HG02943 (cell line): Measurements from ENCODE around the gene SH3BP5.

ENCODE experiments used
- ATAC-seq: cut with Tn5 transposase; IDR thresholded peaks from one replicate; pipeline ENCODE4 v1.9.1; 2021; ENCODE audit warnings: mild to moderate bottlenecking, low read depth, moderate library complexity; ENCODE audit not compliant: unreplicated experiment

Gene SH3BP5

GRCh38 chr3:15348246-15348645 lies 15.9 kb upstream of the SH3BP5 start:
- ATAC-seq, result no peak

- no peak for ATAC-seq
Measured at GRCh38 chr3:15347737-15348110, 15.3 kb upstream of the SH3BP5 start.

GRCh38 chr3:15347063-15347736 lies 14.8 kb upstream of the SH3BP5 start:
- no peak for ATAC-seq

GRCh38 chr3:15346516-15346915 lies 14.1 kb upstream of the SH3BP5 start:
- no peak for ATAC-seq

- ATAC-seq, result peak; percentile 93
Measured at GRCh38 chr3:15345608-15346137, 13.3 kb upstream of the SH3BP5 start.

- no peak for ATAC-seq
Measured at GRCh38 chr3:15345066-15345607, 12.8 kb upstream of the SH3BP5 start.

GRCh38 chr3:15342945-15343344 lies 10.6 kb upstream of the SH3BP5 start:
- no peak for ATAC-seq

GRCh38 chr3:15342246-15342645 lies 9.9 kb upstream of the SH3BP5 start:
- ATAC-seq, result no peak

- ATAC-seq, result no peak
Measured at GRCh38 chr3:15341030-15341726, 8.8 kb upstream of the SH3BP5 start.

- no peak for ATAC-seq
Measured at GRCh38 chr3:15339786-15340215, 7.4 kb upstream of the SH3BP5 start.

- no peak for ATAC-seq
Measured at GRCh38 chr3:15339001-15339400, 6.6 kb upstream of the SH3BP5 start.

GRCh38 chr3:15337963-15338362 lies 5.6 kb upstream of the SH3BP5 start:
- no peak for ATAC-seq

GRCh38 chr3:15336057-15336456 lies 3.7 kb upstream of the SH3BP5 start:
- no peak for ATAC-seq

GRCh38 chr3:15333956-15334263 lies 1.5 kb upstream of the SH3BP5 start:
- no peak for ATAC-seq

- ATAC-seq, result no peak
Measured at GRCh38 chr3:15333099-15333955, 941 bp upstream of the SH3BP5 start.

GRCh38 chr3:15331606-15332404 lies 581 bp downstream of the SH3BP5 start:
- ATAC-seq, result peak; percentile 21

- ATAC-seq, result no peak
Measured at GRCh38 chr3:15331072-15331605, 1.2 kb downstream of the SH3BP5 start.

- no peak for ATAC-seq
Measured at GRCh38 chr3:15330031-15330596, 2.3 kb downstream of the SH3BP5 start.
